ENCODE measurements around the gene BIN1.

Gene BIN1

DNA sequence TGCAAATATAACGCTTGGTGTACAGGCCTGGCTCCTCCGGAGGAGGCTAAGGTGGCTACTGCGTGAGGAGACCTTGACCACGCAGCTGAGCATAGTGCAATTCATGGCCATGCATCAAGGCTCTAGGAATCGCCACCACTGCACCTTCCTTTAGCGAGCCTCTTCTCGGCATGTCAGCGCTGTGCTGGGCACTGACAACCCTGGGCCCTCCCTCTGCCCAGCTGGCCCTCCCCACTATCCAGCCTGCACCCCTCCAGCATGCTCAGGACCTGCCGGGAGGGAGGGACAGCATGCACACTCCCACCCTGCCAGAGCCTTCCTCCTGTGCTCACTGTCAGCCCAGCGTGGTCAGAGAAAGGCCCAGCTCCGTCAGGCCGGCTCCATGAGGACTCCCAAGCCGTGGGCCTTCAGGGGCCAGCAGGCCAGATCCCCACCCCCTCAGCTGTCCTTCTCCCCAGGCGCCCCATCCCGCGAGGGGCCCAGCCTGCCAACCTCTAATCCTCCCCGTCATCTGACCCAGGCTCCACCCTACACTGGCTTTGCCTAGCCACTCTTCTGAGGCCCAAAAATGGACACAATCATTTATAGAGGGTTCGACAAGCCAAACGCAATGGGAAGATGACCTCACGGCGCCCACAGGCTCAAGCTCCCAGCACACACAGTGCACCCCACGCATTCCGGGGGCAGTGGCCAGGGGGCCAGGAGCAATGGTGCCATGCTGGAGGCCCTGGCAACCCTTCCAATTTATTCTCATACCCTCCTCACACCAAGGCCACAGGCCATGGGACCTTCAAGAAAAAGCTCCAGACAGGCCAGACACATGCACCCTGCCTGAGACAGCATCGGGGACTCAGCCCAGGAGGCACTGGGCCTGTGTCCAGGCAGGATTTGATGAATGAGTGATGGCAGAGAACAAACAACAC is 3.5 kb downstream of the BIN1 start:
- DNase-seq (ENCODE audit: low spot score): no peak

DNA sequence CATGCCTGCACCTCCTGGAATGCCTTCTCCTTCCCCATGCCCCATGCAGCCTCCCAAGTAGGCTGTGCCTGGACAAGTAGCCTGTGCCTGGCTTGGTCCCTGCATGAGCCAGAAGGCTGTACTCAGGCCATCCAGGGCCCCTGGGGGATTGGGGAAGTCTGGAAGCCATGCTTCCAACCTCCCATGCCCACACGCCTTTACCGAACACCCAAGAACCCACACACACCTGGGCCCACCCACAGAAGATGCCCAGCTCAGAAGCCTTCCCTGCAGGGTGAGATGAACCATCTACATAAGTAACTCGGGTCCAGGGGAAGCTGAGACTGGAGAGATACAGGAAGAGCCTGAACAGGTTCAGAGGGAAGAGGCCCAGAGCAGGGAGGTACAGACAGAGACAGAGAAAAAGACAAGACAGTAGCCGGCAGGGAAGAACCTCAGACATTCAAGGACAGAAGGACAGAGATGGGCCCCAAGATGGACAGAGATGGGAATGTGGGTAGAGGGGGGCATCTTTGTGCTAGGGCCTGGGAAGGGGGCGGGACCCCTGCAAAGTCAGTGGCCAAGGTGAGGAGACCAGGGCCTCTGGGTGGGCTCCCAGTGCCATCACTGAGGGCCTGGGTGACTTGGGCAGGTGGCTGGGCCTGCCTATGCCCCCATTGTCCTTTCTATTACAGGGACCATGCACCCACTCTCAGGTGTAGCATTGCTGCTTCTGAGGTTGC is 4.3 kb downstream of the BIN1 start:
- DNase-seq (ENCODE audit: low spot score): no peak

DNA sequence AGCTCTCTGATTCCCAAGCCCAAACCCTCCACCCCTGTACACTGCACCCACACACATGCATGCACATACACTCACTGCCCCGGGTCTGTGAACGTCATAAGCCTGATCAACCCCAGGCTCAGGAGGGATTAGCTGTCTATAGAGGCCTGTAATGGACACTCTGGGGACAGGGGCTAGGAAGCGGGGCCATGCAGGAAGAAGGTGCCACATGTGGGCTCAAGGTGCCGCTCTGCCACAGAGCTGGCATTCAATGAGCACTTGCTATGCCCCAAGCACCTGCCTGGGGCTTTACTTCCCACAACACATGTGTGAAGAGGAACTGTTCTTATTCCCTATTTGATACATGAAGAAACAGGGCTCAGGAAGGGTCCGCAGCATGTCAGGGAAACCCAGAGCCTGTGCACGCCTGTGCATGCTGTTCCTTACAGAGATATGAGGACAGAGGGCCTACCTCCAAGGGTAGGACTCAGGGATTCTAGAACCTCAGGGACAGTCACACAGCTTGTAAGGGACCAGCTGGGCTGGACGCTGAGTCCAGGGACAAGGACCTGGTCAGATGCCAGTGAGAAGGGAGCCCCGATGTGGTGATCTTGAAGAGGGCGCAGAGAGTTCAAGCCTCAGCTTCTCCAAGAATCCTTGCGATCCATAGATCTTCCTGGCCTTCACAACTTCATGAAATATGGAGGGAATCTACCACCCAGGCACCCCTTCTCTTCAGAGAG is 5.0 kb downstream of the BIN1 start:
- DNase-seq (ENCODE audit: low spot score): no peak

DNA sequence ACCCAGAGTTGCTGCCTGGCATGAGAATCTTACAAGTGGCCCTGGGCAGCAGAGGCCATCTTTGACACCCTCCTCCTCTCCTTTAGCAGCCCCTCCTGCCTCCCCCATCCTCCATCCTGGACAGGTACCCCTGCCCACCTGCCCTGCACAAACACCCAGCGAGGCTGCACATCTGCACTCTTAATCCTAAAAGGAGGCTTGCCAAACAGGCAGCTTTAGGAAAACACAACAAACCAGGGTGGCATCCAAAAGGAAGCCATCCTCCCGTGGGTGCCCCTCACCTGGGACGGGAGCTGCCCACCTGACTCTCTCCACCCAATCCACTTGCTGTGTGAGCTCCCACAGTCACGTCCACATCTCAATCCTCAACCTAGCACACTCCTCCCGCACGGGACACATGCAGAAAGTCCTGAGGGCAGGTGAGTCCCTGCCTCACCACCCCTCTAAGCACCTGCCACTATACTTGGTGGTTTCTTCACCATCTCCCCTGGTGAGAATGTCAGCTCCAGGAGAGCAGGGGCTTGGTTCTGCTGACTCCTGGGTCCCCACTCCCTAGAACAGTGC is 5.8 kb downstream of the BIN1 start:
- DNase-seq (ENCODE audit: low spot score): no peak

DNA sequence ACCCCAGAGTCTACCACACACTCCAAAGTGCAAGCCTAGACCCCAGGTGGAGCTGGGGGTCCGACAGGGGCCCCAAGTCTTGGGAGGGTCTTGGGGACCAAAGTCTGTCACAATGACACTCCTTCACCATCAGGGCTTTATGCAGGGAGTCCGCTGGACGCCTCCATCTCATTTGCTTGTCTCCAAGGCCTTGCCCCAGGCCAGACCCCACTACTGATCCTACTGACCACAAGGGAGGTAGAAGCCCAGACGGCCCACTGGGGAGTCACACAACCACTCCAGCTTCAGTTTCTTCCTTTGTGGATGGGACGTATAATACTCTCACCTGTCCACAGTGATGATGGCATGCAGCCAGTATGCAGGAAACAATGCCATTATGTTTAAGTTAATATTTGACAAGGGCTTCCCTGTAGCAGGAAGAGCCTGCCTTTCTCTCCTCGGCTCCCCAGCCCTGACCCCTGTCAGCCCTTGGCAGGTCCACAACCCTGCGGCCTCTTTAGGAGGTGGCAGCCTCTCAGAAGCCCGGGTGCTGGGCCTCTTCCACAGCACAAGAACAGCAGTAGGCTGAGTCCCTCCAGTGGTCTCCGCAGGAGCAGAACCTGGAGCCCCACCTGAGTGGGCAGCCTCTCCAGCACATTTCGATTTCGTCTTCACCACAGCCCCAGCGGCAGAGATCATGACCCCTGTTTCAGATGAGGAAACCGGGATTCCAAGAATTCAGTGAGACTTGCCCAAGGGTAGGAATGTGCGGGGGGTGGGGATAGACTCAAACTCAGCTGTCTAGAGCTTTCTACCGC is 6.5 kb downstream of the BIN1 start:
- no peak for DNase-seq (ENCODE audit: low spot score)

DNA sequence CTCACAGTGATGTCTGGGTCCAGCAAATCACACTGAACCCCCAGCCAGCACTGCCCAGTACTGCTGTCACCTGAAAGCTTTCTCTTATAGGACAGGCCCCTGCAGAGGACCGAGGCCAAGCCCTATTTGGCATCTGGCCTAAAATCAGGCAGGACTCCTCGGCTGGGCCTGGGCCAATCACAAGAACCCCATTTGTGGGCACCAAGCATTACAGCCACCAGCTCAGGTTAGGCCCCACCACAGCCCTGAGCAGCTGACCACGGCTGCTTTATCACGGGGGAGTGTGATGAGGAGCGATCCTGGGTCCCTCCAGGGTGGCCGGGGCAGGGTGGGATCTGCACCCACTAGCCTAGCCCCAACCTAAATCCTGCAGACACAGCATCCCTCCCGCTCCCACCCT is 8.2 kb downstream of the BIN1 start:
- no peak for DNase-seq (ENCODE audit: low spot score)

DNA sequence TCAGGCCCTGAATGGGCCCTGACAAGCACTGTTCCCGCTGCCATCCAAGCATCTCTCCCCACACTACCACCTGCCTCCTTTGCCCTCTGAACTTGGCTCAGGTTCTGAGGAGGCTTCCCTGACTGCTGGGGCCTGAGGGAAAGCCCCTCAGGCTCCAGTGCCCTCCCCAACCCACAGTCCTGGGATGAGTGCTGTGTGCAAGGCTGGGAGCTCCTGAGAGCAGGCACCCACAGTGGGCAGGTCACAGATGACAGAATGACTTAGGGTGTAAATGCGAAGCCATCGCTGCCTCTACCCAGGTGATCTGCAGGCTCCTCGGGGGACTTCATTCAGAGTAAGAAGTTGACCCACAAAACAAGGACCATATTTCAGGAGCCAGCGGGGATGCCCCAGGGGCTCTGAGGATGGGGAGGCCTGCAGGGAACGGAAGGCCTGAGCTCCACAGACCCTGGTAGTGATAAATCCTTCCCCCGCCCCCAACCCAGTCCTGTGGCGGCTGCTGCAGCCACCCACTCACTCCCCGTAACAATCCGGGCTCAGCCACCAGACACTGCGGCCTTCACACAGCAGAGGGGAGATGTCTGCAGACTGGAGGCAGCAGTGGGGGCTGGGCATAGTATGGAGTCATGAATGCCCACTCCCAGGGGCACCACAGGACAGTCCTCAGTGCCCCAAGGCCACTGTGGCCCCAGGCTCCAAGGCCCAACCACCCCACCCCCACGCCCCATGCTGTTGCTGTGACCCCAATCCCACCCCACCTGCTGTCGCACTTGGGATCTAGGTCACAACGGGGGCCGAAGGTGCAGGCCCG is 8.9 kb downstream of the BIN1 start:
- no peak for DNase-seq (ENCODE audit: low spot score)

DNA sequence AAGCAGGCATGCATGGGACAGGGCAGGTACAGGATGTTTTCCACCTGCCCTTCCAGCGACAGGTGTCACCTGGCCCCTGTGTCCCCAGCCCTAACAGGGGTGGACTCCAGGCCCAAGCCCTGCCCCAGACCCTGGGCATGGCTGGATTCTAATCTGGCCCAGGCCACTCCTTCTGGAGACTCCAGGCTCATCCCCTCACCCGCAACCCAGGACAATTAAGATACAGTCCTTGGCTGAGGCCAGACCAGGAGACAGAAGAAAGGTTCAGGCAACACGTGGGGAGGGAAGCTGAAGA is 9.5 kb downstream of the BIN1 start:
- DNase-seq (ENCODE audit: low spot score): no peak

DNA sequence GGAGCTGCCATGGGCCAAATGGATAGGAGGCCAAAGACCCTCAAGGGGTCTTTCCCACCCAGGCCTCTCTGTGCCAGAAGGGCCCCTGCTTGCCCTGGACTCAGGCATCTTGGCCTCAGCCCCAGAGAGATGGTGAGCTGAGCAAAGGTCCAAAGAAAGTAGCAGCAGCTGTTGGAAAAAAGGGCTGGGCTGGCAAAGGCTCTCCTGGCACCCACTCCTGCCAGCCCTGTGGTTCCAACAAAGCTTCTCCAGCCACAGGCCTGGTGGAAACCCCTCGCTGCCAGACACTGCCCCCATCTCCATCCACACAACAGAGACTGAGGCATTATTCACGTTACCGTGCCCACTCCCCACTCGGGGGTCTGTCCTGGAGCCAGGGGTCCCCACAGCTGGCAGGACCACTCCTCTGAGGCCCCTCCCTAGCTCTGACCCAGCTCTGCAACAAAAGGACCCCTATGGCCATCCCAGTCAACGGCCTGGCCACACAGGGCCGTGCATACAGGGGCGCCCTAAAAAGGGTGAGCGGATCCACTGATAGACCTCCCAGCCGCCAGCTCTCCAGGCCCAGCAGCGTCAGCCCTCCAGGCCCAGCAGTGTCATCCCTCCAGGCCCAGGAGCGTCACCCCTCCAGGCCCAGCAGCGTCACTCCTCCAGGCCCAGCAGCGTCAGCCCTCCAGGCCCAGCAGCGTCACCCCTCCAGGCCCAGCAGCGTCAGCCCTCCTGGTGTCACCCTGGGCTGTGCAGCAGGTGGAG is 10.1 kb downstream of the BIN1 start:
- DNase-seq (ENCODE audit: low spot score): no peak

DNA sequence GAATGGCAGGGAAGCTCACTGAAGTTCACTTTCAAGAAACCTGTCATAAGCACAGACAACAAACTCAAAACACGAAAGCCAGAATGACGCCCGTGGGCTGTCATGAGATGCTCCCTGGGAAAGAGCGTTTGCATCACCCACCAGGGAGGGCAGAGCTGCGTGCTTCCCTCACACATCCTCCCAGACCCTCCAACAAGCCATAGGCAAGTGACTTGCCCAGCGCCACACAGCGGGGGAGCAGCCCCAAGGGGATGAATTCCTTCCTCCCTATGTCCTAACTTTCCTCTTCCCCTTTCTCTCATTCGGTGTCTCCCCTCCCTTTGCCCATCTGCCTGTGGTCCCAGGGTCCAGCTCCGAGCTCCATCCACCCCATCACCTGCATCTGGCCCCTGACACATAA is 10.7 kb downstream of the BIN1 start:
- DNase-seq (ENCODE audit: low spot score): no peak

DNA sequence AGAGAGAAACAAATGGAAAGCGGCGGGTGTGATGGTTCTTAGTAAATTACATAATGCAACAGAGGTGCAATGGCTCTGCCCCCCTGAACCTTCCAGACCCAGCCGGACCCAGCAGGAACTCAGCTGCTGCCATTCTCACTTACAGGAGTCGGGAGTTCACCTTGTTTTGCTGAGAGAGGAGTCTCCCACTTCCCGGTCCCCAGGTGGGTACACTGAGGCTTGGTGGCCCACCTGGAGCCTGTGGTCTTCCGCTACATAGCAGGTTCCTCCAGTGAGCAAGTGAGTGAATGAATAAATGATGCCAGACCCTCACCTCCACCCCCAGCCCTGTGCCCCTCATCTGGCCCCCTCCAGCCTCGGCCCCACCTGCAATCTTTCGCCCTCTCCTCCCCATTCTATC is 11.2 kb downstream of the BIN1 start:
- DNase-seq (ENCODE audit: low spot score): no peak

DNA sequence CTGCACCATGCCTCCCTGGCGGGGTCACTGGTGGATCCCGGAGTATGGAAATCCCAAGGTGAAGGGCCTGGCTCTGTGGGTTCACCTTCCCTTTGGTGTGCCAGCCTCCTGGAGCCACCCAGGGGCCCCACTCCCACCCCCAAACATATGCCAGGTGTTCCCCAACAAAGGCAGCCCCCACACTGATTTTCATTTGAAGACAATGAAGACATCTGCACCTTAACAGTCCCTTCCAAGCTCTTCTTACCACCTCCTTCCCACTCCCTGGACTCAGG is 11.7 kb downstream of the BIN1 start:
- DNase-seq (ENCODE audit: low spot score): no peak

DNA sequence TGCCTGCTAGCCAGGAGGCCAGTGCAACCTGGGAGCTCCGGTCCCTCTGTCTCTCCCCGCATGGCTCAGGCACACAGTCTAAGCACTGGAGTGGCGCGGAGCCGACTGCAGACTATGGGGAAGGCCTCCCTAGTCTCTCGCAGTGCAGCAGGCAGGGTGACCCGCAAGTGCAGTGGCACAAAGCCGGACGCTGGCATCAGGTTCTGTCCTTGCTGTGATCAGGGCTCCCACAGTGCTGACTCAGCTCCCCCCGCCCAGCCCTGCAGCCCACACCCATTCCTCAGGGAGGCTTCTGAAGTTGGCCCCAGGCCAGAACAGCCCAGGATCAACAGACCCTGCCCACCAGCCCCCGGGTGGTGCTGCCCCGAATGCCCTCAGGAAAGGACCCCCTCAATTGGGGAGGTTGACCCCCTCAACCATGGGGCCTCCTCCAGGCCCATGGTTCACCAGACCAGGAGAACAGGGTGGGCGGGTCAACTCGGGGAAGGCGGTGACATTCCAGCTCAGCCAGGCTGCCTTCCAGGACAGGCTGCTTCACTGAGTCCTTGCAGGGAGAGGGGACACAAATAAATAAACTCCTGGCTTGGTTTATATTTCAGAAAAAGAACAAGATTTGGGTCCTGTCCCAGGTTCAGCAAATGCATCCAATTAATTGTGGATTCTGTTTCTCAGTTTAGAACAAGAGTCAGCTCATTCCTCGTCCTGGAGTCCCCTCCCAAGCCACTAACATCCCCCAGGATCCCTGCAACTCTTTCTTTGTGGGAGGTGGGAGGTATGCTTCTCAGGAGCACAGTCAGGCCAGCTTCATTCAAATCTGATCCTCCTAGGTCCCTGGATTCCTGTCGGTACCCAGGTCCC is 12.2 kb downstream of the BIN1 start:
- DNase-seq (ENCODE audit: low spot score): no peak

DNA sequence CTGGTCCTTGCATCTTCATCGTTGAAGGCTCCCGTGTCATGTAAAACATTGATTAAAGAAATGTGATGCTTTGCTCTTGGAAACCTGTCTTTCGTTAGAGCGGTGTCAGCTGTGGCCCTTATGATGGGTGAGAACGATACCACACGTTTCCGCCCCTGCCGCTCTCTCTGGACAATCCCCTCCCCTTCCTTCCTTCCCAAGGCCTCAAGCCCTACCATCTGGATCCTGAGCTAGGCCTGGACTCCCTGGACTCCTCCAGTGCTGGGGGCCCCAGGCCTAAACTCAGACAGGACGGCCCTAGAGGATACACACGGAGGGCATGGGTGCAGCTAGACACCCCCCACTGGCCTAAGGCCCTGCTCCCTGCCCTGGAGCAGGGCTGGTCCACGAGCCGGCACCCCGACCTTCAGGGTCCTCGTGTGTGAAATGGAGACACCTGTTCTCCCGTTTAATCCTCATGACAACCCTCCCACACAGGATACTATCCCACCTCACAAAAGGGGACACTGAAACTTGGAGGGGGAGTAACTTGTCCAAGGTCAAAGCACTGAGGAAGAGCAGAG is 13.2 kb downstream of the BIN1 start:
- DNase-seq (ENCODE audit: low spot score): no peak

DNA sequence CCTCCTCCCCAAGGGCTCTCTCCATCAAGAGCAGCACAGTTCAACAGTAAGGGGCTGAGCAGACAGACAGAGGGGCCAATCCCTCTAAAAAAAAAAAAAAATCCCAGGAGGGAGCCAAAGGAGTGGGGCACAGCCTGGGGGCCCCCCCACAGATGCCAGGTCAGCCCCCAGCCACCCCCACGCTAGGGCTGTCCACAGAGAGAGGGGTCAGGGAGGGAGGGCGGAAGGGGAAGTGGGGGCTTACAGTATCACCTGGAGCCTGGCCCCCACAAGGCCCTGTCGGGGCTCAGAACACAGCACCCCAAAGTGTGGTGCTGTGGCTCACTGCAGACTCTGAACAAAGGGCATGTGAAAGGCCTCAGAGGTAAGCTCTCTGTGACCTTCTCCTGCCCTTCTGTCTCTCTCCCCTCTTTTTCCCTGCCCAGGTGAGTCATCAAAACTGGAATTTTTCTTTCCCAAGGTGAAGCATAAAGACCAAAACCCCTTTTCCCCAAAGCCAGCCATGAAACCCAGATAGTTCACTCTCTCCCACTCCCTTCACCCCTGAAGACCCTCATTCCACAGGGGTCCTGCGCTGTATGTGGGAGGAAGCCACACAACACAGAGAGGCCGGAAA is 13.9 kb downstream of the BIN1 start:
- no peak for DNase-seq (ENCODE audit: low spot score)

DNA sequence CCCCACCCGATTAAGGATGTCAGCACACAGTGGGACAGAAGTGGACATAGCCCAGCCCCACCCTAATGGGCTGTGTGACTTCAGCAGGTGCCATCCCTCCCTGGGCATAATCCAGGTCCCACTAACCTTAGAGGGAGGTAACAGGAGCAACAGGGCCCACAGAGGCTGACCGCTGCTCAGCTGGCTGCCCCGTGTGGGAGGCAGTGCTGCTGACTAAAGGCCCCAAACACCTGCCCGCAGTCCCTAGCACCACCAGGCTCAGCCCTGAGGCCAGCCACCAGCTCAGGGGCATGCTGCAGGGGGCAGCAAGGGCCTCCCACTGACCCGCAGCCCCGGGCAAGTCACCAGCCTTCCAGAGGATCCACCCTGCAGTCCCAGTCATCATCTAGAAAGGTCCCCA is 14.6 kb downstream of the BIN1 start:
- no peak for DNase-seq (ENCODE audit: low spot score)

DNA sequence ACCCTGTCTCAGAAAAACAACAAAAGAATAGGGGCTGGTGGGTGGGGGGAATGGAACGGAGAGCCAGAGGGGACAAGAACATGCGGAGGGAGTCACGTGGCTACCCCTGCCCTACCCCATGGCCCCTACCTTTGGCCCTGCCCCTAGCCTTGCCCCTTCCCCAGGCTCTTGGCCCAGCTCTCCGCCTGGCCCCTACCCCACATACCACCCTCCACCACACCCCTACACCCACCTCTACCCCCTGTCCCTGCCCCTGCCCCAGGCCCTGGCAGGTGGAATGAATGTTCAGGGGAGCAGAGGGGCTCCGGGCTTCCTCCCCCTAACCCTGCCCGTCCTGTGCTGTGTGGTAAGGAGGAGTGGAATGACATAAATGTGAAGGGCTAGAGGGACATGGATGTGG is 15.1 kb downstream of the BIN1 start:
- no peak for DNase-seq (ENCODE audit: low spot score)

DNA sequence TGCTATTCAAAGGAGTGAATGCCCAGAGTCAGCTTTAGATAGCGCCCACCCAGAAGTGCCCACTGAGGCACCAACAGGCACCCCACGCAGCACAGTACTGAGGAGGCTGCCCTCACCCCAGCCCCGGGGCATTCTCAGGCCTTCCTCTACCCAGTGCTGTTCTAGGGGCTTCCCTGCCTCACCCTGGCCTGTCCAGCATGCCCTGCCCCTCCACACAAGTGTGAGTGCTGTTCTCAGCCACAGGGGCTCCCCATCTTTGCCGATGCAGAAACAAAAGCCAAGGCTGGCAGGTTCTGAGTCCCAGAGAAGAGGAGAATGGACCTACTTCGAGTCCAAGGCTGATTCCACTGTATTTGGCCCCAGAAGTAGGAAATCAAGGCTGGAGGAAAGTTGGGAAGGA is 15.8 kb downstream of the BIN1 start:
- no peak for DNase-seq (ENCODE audit: low spot score)
